ENCODE data around the gene SIGLEC5.
"Not testable (repeated sequence)": the region's sequence is repeated elsewhere in the genome, so short reads cannot be mapped to it uniquely, and the experiment has no call there.

SIGLEC5 gene

GRCh38 chr19:51630315-51630714 is at the start of gene SIGLEC5:
Gene SIGLEC5, minus strand, starts transcription at chr19:51630401. Its CDS starts 66 bp downstream, at chr19:51630335.
- DNase-seq, result not testable (repeated sequence)

- DNase-seq, result no peak
Measured at GRCh38 chr19:51676566-51677083, 46.4 kb upstream of the SIGLEC5 start.

DNA sequence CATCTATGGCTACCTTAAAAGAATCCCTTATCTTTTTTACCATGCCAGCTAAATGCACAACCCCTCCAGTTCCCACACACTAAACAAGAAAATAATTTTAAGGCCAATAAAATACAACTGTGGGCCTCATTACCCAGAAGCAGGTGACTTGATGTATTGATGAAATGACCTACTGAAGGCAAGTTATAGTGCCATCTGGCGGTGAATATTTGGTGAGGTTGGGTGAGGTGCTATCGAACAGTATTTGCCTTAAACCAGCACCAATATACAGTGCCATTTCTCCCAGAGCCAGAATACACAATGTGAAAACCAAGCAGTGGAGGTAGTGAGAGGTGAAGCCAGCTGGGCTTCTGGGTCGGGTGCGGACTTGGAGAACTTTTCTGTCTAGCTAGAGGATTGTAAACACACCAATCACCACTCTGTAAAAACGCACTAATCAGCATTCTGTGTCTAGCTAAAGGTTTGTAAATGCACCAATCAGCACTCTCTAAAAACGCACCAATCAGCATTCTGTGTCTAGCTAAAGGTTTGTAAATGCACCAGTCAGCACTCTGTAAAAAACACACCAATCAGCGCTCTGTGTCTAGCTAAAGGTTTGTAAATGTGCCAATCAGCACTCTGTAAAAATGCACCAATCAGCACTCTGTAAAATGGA is 45.8 kb upstream of the SIGLEC5 start:
- not testable (repeated sequence) for DNase-seq

DNA sequence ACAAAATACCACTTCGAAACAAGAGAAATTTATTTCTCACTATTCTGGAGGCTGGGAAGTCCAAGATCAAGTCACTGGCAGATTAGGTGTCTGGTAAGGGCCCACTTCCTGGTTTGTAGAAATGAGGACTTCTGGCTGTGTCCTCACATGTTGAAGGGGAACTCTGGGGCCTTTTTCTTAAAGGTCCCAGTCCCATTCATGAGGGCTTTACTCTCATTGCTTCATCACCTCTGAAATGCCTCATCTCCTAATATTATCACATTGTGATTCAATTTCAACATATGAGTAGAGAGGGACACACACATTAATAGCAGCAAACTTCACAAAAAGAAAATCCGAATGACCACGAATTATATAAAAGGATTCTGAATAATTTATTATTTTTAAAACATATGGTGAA is 38.0 kb upstream of the SIGLEC5 start:
- no peak for DNase-seq

GRCh38 chr19:51664997-51665396 is 34.8 kb upstream of the SIGLEC5 start:
- DNase-seq, result no peak

DNA sequence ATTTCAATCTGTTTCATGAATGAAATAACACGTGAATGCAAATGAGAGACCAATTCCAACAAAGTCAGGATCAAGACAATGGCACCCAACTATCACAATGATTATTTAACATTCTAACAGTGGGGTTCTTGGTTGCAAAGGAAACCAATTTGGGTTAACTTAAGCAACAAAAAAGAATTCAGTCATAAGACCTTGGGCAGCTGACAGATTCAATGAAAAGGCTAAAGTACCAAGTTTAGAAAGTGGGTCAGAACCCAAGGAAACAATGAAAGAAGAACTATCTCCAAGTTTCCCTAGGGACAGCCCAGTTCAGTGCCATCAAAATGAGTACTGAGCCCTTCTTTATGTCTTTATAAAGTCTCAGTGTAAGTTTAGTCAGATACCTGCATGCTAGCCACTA is 33.9 kb upstream of the SIGLEC5 start:
- no peak for DNase-seq

GRCh38 chr19:51663650-51664049 is 33.4 kb upstream of the SIGLEC5 start:
- no peak for DNase-seq

- peak; percentile 34 for DNase-seq
Measured at GRCh38 chr19:51660975-51661600, 30.9 kb upstream of the SIGLEC5 start.

- DNase-seq, result no peak
Measured at GRCh38 chr19:51654783-51655182, 24.6 kb upstream of the SIGLEC5 start.

DNA sequence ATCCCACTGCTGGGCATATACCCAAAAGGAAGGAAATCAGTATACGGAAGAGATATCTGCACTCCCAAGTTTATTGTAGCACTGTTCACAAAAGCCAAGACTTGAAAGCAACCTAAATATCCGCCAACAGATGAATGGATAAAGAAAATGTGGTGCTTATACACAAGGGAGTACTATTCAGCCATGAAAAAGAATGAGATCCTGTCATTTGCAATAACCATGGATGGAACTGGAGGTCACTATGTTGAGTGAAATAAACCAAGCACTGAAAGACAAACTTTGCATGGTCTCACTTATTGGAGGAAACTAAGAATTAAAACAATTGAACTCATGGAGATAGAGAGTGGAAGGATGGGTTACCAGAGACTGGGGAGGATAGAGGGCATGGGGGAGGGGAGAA is 23.0 kb upstream of the SIGLEC5 start:
- no peak for DNase-seq

- DNase-seq, result no peak
Measured at GRCh38 chr19:51652266-51652665, 22.1 kb upstream of the SIGLEC5 start.

DNA sequence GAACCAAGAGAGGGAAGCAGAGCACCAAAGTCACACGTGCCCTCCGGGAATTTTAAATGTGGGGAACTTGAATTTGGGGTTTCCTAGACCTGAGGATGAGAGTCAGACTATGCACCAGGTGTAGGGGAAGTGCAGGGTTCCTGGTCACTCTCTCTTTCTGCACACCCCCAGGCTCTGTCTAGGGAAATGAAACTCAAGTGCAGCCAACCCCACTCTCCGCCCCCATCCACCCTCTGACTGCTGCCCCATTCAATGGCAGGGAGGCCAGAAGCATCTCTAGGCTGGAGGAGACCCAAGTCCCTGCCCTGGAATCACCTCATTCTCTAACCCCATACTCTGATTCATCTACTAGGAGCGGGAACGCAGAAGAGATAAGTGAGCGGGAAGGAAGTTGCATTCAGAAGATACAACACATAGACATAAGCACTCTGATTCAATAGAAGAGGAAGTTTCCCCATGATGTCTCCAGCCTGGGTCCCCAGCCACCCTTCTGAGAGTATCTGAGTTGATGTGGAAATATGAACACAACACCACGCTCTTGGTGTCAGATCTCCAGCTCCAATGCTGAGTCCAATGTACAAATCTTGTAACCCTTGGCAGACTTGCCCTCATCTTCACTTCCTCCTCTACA is 21.1 kb upstream of the SIGLEC5 start:
- DNase-seq, result no peak

DNA sequence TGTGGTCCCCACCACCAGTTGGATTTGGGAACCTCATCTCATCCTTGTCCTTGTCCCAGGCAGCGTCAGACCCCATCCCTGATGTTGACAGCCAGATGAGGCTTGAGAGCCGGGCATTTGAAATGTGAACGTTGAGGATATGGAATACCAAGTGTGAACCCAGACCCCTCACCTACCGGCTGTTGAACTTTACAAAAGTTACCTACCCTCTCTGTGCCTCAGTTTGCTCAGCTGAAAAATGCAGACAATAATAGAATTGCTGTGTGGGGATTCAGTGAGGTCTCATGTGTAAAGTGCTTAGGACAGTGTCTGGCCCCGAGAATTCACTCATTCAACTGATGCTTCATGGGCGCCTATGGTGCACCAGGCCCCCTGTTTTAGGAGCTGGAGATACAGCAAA is 17.1 kb upstream of the SIGLEC5 start:
- no peak for DNase-seq

DNA sequence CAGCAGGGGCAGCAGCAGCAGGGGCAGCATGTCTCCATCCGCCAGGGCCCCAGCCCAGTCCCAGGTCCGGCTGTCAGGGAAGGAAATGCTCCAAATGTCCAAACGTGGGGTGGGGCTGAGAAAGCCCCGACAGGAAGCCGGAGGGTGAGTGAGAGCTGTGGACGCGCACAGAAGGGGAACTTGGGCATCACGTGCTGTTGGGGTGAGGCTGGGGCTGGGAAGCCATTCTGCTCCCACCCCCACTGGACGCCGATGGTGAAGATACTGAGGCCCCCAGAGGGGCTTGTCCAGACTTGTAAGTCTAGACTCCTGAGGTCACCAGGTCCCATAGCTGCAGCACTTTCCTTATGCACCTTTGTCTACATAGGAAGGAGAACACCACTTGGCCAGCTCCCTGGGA is 16.5 kb upstream of the SIGLEC5 start, which contains the start of gene SIGLEC14:
TSS of gene SIGLEC14 (minus strand) at position 96 of the 400 bp plus-strand sequence. CDS start at position 30, 66 bp downstream.
- not testable (repeated sequence) for DNase-seq

DNA sequence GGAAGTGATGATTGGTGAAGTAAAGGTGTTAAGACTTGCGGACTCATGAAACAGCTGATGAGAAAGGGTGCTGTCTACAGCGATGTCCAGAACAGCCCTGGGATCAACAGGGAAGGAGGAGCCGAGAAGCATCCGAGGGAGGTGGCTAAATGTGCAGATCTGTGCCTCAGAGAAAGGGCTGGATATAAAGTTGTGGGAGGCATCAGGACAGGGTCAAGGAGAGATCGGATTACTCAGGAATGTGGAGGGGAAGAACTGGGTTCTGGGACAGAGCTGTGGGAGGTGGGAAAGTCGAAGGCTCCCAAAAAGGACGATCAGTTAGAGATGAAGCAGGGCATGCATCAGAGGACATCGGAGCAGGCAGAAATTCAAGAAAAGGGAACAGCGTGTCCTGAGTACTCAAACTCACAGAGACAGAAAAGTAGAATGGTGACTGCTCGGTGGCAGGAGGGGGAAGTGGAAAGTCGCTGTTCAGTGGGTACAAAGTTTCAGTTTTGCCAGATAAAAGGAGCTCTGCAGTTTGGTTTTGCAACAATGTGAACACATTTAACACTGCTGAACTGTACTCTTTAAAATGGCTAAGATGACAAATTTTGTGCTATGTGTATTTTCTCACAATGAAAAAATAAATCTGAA is 14.6 kb upstream of the SIGLEC5 start:
- no peak for DNase-seq

DNA sequence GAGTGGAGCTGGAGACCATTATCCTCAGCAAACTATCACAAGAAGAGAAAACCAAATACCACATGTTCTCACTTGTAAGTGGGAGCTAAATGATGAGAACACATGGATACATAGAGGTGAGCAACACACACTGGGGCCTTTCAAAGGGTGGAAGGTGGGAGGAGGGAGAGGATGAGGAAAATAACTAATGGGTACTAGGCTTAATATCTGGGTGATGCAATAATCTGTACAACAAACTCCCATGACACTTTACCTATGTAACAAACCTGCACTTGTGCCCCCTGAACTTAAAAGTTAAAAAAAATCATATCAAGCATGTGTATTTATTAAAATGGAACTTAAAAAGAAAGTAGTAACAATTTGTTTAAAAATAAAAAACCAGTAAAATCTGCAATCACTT is 11.4 kb upstream of the SIGLEC5 start:
- no peak for DNase-seq

DNA sequence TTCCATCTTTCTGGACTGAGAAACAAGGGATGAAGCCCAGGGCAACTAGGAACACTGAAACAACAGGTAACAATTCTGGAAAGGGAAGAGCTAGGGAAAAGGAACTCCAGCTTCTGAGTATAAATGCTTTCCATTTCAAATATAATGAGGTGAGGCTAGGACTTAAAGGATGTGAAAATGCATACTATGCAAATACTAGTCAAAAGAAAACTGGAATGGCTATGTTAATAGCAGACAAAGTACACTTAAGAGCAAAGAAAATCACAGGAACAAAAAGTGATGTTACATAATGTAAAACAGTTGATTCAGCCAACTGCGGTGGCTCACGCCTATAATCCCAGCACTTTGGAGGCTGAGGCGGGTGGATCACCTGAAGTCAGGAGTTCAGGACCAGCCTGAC is 10.2 kb upstream of the SIGLEC5 start:
- no peak for DNase-seq

GRCh38 chr19:51639916-51640315 is 9.7 kb upstream of the SIGLEC5 start:
- no peak for DNase-seq

DNA sequence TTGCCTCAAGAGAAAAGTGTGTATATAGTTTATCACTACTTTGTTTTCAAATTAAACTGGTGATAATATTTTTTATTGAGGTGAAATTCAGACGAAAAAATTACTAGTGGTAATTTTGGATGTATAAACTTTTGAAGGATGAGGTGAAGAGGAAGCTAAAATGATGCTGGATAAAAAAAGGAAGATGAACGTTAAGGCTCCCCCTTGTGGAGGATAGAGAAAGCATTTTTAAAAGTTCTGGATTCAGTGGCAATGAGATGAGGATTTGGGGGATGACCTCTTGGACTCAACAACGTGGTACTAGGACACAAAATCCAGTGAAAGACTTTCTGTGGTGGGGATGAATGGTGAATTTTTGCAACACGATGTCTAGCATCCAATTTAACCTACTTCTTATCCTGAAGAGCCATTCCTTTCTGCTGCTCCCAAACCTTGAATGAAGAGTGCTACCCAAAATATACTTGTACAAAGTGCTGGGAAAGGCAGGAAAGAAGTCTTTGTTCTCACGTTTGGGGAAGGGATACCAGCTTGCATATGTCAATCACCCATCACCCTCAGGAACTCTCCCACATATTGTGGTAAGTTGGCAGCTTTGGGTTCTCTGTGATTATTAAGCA is 7.3 kb upstream of the SIGLEC5 start:
- DNase-seq, result no peak

DNA sequence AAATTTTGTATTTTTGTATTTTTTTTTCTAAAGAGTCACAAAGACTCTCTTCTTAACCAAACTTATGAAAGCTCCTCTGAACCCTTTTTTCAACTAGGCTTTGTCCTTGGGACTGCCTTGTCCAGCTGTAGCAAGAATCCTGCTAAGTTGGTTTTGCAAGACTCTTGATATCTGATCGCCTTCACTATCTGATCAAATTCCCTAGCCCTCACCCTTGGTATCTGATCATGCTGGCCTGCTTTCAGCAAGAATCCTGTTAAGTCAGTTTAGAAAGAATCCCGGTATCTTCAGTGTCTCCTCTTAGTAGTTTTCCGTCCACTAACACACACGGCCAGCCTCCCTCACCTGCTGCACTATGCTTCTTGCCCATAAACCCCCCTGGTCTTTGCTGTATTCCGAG is 1.9 kb upstream of the SIGLEC5 start:
- no peak for DNase-seq

DNA sequence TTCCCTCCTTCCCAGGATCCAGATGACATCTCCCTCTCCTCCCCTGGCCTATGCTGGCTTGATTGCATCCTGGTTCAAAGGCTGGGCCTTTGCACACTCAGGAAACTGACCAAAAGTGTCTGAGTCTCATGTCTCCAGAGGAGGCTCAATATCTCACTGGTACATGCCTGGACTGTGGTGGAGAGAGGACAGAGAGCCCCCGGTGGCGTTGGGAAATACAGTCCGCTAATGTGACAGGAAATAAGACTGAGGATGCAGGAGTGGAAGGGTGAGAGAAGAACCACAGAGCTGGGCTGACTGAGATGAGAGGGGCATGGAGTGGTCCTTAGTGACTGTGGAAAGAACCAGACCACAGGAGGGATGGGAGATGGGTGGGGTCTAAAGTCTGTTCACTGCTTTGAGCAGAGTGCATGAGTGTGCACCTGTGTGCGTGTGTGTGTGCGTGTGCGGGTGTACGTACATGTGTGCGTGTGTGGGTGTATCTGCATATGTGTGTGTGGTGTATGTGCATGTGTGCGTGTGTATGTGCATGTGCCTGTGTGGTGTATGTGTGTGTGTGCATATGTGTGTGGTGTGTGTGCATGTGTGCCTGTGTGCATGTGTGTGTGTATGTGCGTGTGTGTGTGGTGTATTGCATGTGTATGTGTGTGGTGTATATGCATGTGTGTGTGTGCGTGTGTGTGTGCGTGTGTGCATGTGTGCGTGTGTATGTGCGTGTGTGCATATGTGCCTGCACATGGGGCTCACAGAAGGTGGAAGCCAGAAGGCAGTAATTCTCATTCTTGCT is 1.9 kb downstream of the SIGLEC5 start:
- DNase-seq, result no peak

DNA sequence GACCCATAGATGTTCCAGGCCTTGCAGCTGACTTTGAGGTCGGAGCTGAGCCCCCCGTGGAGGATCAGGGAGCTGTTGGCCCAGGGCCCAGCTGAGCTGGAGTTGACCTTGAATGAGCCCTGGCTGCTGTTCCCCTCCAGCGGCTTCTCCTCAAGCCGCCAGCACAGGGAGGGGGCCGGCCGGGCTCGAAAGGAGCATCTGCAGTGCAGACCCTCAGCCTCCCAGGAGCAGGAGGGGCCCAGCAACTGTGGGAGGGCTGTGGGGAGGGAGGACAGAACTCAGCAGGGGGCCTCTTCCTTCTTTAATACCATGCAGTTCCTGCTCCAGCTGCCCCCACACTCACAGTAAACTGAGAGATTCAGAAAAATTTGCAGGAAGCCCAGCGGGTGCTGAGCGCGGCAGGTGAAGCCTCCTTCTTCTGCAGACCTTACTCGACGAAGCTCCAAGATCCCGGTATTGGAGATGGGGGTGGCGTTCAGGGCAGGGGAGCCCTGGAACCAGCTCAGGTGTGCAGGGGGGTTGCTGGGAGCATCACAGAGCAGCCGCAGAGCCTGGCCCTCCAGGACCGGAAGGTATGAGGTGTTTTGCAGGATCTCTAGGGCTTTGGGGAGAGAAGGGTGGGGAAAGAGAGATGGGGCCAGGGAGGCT is 2.6 kb downstream of the SIGLEC5 start:
- no peak for DNase-seq
